HepG2 (cell line): Measurements from ENCODE around the gene RGS11. TPM values are rescaled to one million over a fixed set of nuclear protein-coding genes. Genes with fewer than 3 reads are reported as not detected.

Experiments used
- CBX5 ChIP-seq: sonication (generic); formaldehyde crosslinking; IDR thresholded peaks from 2 replicates; pipeline ENCODE4 v1.4.0; 2020; ENCODE audit warnings: missing genetic modification reagents, borderline replicate concordance
- GPBP1L1 ChIP-seq: sonication (generic); formaldehyde crosslinking; IDR thresholded peaks from 2 replicates; pipeline ENCODE4 v1.5.0; 2020; ENCODE audit warnings: mild to moderate bottlenecking, missing genetic modification reagents
- LCORL ChIP-seq, 2 experiments: fragments of 450-650 bp in 1 of 2; sonication (generic) in 1 of 2; formaldehyde crosslinking in 1 of 2; IDR thresholded peaks; 2 replicates each; pipeline versions ENCODE4 v1.5.0 to v1.6.1; 2017 to 2020; ENCODE audit warnings: antibody characterized with exemption in 1 of 2, missing genetic modification reagents in 1 of 2
- MYPOP ChIP-seq: sonication (generic); formaldehyde crosslinking; IDR thresholded peaks from 2 replicates; pipeline ENCODE4 v1.8.1; 2023; ENCODE audit warnings: mild to moderate bottlenecking, moderate library complexity, missing genetic modification reagents
- NONO ChIP-seq, 2 experiments: fragments of 450-650 bp in 1 of 2; sonication (generic) in 1 of 2; formaldehyde crosslinking in 1 of 2; IDR thresholded peaks in 1 of 2; conservative IDR thresholded peaks in 1 of 2; 2 replicates each; pipeline versions ENCODE4 v1.6.1 to v1.8.0; 2017 to 2022; ENCODE audit warnings: mild to moderate bottlenecking in 1 of 2, missing genetic modification reagents in 1 of 2, moderate library complexity in 1 of 2
- NR2F6 ChIP-seq, 2 experiments: IDR thresholded peaks; 2 replicates each; pipeline ENCODE4 v1.6.1; 2016; ENCODE audit warnings: antibody characterized with exemption in 1 of 2, mild to moderate bottlenecking in 1 of 2
- RERE ChIP-seq: IDR thresholded peaks from 2 replicates; pipeline ENCODE4 v1.6.1; 2016; ENCODE audit warnings: low read depth, missing genetic modification reagents, missing compliant biosample characterization
- REST ChIP-seq, 2 experiments: IDR thresholded peaks; 2 replicates each; pipeline ENCODE4 v1.6.1; 2011 to 2012; ENCODE audit warnings: low read length in 2 of 2, borderline replicate concordance in 1 of 2, low read depth in 1 of 2, mild to moderate bottlenecking in 1 of 2, moderate library complexity in 1 of 2
- TIGD3 ChIP-seq: sonication (generic); formaldehyde crosslinking; IDR thresholded peaks from 2 replicates; pipeline ENCODE4 v1.5.1; 2020; ENCODE audit warnings: mild to moderate bottlenecking, missing genetic modification reagents, borderline replicate concordance
- ZBTB34 ChIP-seq: sonication (generic); formaldehyde crosslinking; IDR thresholded peaks from 2 replicates; pipeline ENCODE4 v1.8.0; 2022; ENCODE audit warnings: mild to moderate bottlenecking, missing genetic modification reagents
- polyA plus RNA-seq, 8 experiments: library from polyadenylated mRNA; depleted of rRNA in 3 of 8; stranded (reverse) in 7 of 8; unstranded in 1 of 8; fragments of >200 nt; fragmentation: Illumina TruSeq in 4 of 8; extraction: Trizol in 4 of 8; gene quantifications; 2 replicates each; pipeline versions ENCODE4 v1.2.1 to v1.2.3, GENCODE V29; 2011 to 2016; ENCODE audit warnings: low read depth in 4 of 8, missing spikeins in 1 of 8, mixed read lengths in 1 of 8; ENCODE audit not compliant: insufficient read depth in 1 of 8
- total RNA-seq, 5 experiments: library from RNA; depleted of rRNA; stranded (reverse); fragments of >200 nt; fragmentation: Illumina TruSeq; extraction: Trizol; gene quantifications; 2 replicates each; pipeline ENCODE4 v1.2.3, GENCODE V29; 2016; ENCODE audit warnings: low read depth in 1 of 5

The RGS11 gene
- total and polyA plus RNA-seq, 2 of the 13 experiments (the other 11 are each of a cell fraction or from before 2014, with no cell fraction given), result 0.11 TPM; not detected in 1

- TF ChIP-seq REST (IDR thresholded peaks at IDR 0.05; ENCODE audit: borderline replicate concordance in 1 of 2, low read depth in 1 of 2, low read length in 2 of 2), result no peak
- TF ChIP-seq RERE (CRISPR knock-in tag), result 0 out of 2 replicates have a peak, but pooled peaks have one; percentile 34
- TF ChIP-seq NR2F6 (IDR thresholded peaks at IDR 0.05), result no peak
- 0 out of 2 replicates have a peak, but pooled peaks have one; percentile 59 for TF ChIP-seq NR2F6 (CRISPR knock-in tag; IDR thresholded peaks at IDR 0.05)
- no peak for TF ChIP-seq GPBP1L1 (CRISPR knock-in tag)
- TF ChIP-seq LCORL (IDR thresholded peaks at IDR 0.05), result no peak
- peak; percentile 43; the same call in 1 of the 2 replicates for TF ChIP-seq LCORL (CRISPR knock-in tag; IDR thresholded peaks at IDR 0.05)
- TF ChIP-seq ZBTB34 (CRISPR knock-in tag), result peak; percentile 94
- peak; percentile 60; the same call in 1 of the 2 replicates for TF ChIP-seq CBX5 (CRISPR knock-in tag)
- peak; percentile 99 for TF ChIP-seq TIGD3
- TF ChIP-seq NONO (IDR thresholded peaks at IDR 0.05), result no peak
- TF ChIP-seq NONO (CRISPR knock-in tag; conservative IDR thresholded peaks at IDR 0.05), result peak; percentile 96
- TF ChIP-seq MYPOP, result peak; percentile 95
These were observed 46.7 kb downstream of the RGS11 start, which contains the start of gene LUC7L (continued) for GRCh38 chr16:228852-229730.
